H9 (cell line): Measurements from ENCODE around the gene ATP2C1. TPM values are rescaled to one million over a fixed set of nuclear protein-coding genes. Genes with fewer than 3 reads are reported as not detected.

Experiments used
- DNase-seq: peaks from one replicate; pipeline ENCODE4 v3.0.0-alpha.2; 2017
- H2AFZ ChIP-seq: one replicate; pipeline ENCODE4 v1.6.1; 2013; ENCODE audit warnings: mild to moderate bottlenecking, low read length, control low read depth, moderate library complexity
- H2AK5ac ChIP-seq: 2 replicates; pipeline ENCODE4 v1.6.1; 2013; ENCODE audit warnings: low read length, control low read depth, mixed read lengths; ENCODE audit not compliant: insufficient read length
- H2BK120ac ChIP-seq: one replicate; pipeline ENCODE4 v1.6.1; 2013; ENCODE audit warnings: low read depth, mild to moderate bottlenecking, low read length, control low read depth, inconsistent platforms; ENCODE audit not compliant: poor library complexity, severe bottlenecking
- H2BK12ac ChIP-seq: 2 replicates; pipeline ENCODE4 v1.6.1; 2013; ENCODE audit warnings: low read length, control low read depth, mixed read lengths, low read depth; ENCODE audit not compliant: insufficient read length
- H2BK15ac ChIP-seq: 2 replicates; pipeline ENCODE4 v1.6.1; 2013; ENCODE audit warnings: low read depth, low read length, control low read depth
- H2BK20ac ChIP-seq: one replicate; pipeline ENCODE4 v1.6.1; 2013; ENCODE audit warnings: low read depth, mild to moderate bottlenecking, low read length, control low read depth, inconsistent platforms; ENCODE audit not compliant: poor library complexity, severe bottlenecking
- H2BK5ac ChIP-seq: 2 replicates; pipeline ENCODE4 v1.6.1; 2013; ENCODE audit warnings: low read length, control low read depth, mixed read lengths; ENCODE audit not compliant: insufficient read length
- H3K14ac ChIP-seq: 2 replicates; pipeline ENCODE4 v1.6.1; 2013; ENCODE audit warnings: low read length, control low read depth; ENCODE audit not compliant: insufficient read depth
- H3K18ac ChIP-seq: 2 replicates; pipeline ENCODE4 v1.6.1; 2013; ENCODE audit warnings: low read depth, mild to moderate bottlenecking, mixed read lengths, low read length, control low read depth; ENCODE audit not compliant: insufficient read length
- H3K23ac ChIP-seq: 2 replicates; pipeline ENCODE4 v1.6.1; 2013; ENCODE audit warnings: low read length, control low read depth, mixed read lengths, low read depth; ENCODE audit not compliant: insufficient read length
- H3K23me2 ChIP-seq: 2 replicates; pipeline ENCODE4 v1.6.1; 2013; ENCODE audit warnings: low read depth, mild to moderate bottlenecking, mixed read lengths, low read length, control low read depth; ENCODE audit not compliant: insufficient read length, poor library complexity, severe bottlenecking
- H3K27ac ChIP-seq: 2 replicates; pipeline ENCODE4 v1.5.1; 2013; ENCODE audit warnings: low read length, control low read depth, mixed read lengths, low read depth; ENCODE audit not compliant: insufficient read length
- H3K27me3 ChIP-seq: 2 replicates; pipeline ENCODE4 v1.6.1; 2013; ENCODE audit warnings: low read length, control low read depth, inconsistent platforms; ENCODE audit not compliant: insufficient read depth
- H3K4ac ChIP-seq: 2 replicates; pipeline ENCODE4 v1.6.1; 2013; ENCODE audit warnings: low read depth, mild to moderate bottlenecking, control low read depth, inconsistent platforms, low read length, moderate library complexity
- H3K4me1 ChIP-seq: 2 replicates; pipeline ENCODE4 v1.6.1; 2013; ENCODE audit warnings: low read length, control low read depth, inconsistent platforms; ENCODE audit not compliant: insufficient read depth
- H3K4me2 ChIP-seq: 2 replicates; pipeline ENCODE4 v1.6.1; 2013; ENCODE audit warnings: low read length, control low read depth, mixed read lengths; ENCODE audit not compliant: insufficient read length, insufficient read depth
- H3K56ac ChIP-seq: 2 replicates; pipeline ENCODE4 v1.6.1; 2013; ENCODE audit warnings: low read depth, mild to moderate bottlenecking, mixed read lengths, low read length, control low read depth; ENCODE audit not compliant: insufficient read length
- H3K79me1 ChIP-seq: 2 replicates; pipeline ENCODE4 v1.6.1; 2013; ENCODE audit warnings: low read depth, mild to moderate bottlenecking, moderate library complexity, low read length, control low read depth, inconsistent platforms; ENCODE audit not compliant: insufficient read depth, poor library complexity, severe bottlenecking
- H3K79me2 ChIP-seq: 2 replicates; pipeline ENCODE4 v1.6.1; 2013; ENCODE audit warnings: low read length, control low read depth, inconsistent platforms; ENCODE audit not compliant: insufficient read depth
- H3K9ac ChIP-seq: 2 replicates; pipeline ENCODE4 v1.6.1; 2013; ENCODE audit warnings: low read length, control low read depth, mixed read lengths; ENCODE audit not compliant: insufficient read length; ENCODE audit errors: extremely low read depth
- H3K9me3 ChIP-seq: one replicate; pipeline ENCODE4 v1.6.1; 2013; ENCODE audit warnings: low read depth, low read length, inconsistent platforms; ENCODE audit not compliant: control insufficient read depth
- H3T11ph ChIP-seq: one replicate; pipeline ENCODE4 v1.6.1; 2013; ENCODE audit warnings: mild to moderate bottlenecking, low read length, control low read depth, inconsistent platforms
- H4K20me1 ChIP-seq: one replicate; pipeline ENCODE4 v1.6.1; 2013; ENCODE audit not compliant: control insufficient read depth, insufficient read length, insufficient read depth
- H4K5ac ChIP-seq: 2 replicates; pipeline ENCODE4 v1.6.1; 2013; ENCODE audit warnings: low read depth, mild to moderate bottlenecking, mixed read lengths, low read length, control low read depth; ENCODE audit not compliant: insufficient read length
- H4K8ac ChIP-seq: replicated peaks from 2 replicates; pipeline ENCODE4 v1.6.1; 2013; ENCODE audit warnings: low read length, control low read depth, mixed read lengths, low read depth; ENCODE audit not compliant: insufficient read length
- H4K91ac ChIP-seq: 2 replicates; pipeline ENCODE4 v1.6.1; 2013; ENCODE audit warnings: low read depth, mild to moderate bottlenecking, moderate library complexity, mixed read lengths, low read length, control low read depth; ENCODE audit not compliant: insufficient read length
- H3K27ac Mint-ChIP-seq, 3 experiments: 2 replicates in 2 of 3; 3 replicates in 1 of 3; pipeline ENCODE4 v1.8.0; 2020 to 2021; ENCODE audit warnings: mixed read lengths in 3 of 3, mild to moderate bottlenecking in 1 of 3, moderate library complexity in 1 of 3
- H3K27me3 Mint-ChIP-seq: 2 replicates; pipeline ENCODE4 v1.8.0; 2021; ENCODE audit warnings: low read depth, mild to moderate bottlenecking, moderate library complexity, mixed read lengths
- H3K36me3 Mint-ChIP-seq, 3 experiments: 2 replicates in 2 of 3; 3 replicates in 1 of 3; pipeline ENCODE4 v1.8.0; 2020 to 2021; ENCODE audit warnings: low read depth in 3 of 3, mixed read lengths in 3 of 3; ENCODE audit not compliant: insufficient read depth in 1 of 3
- H3K4me1 Mint-ChIP-seq, 2 experiments: 2 replicates each; pipeline ENCODE4 v1.8.0; 2020; ENCODE audit warnings: mixed read lengths in 2 of 2
- H3K4me3 Mint-ChIP-seq, 2 experiments: 2 replicates in 1 of 2; 3 replicates in 1 of 2; pipeline ENCODE4 v1.8.0; 2020 to 2021; ENCODE audit warnings: mild to moderate bottlenecking in 2 of 2, mixed read lengths in 2 of 2, moderate library complexity in 1 of 2
- H3K9me3 Mint-ChIP-seq, 2 experiments: 2 replicates in 1 of 2; 3 replicates in 1 of 2; pipeline ENCODE4 v1.8.0; 2020; ENCODE audit warnings: mild to moderate bottlenecking in 2 of 2, mixed read lengths in 2 of 2, moderate library complexity in 1 of 2
- CTCF ChIP-seq: fragments of 200-600 bp; sonication (generic); conservative IDR thresholded peaks from 3 replicates; pipeline ENCODE4 v1.8.0; 2021; ENCODE audit warnings: antibody characterized with exemption, mild to moderate bottlenecking
- WGBS: extraction: QIAGEN DNeasy Blood & Tissue Kit; methylation state at CpG from one replicate; pipeline ENCODE4 v1.1.7; 2013; ENCODE audit warnings: missing lambda C conversion rate, low lambda C conversion rate, mixed read lengths; ENCODE audit not compliant: insufficient read length; ENCODE audit errors: extremely low coverage; 5-methylcytosine and 5-hydroxymethylcytosine counted together
- total RNA-seq: library from RNA; stranded (reverse); gene quantifications from 2 replicates; pipeline ENCODE4 v1.2.1, GENCODE V29; 2021

Gene ATP2C1
- total RNA-seq, 1 experiment from 2014 or later: 65.5 TPM

- no peak overlapping the region for H2AFZ ChIP-seq
- no peak for TF ChIP-seq CTCF
Observed at GRCh38 chr3:131036986-131037385, 143.1 kb downstream of the ATP2C1 start.

More at GRCh38 chr3:131036986-131037385, 143.1 kb downstream of the ATP2C1 start:
- H2BK15ac ChIP-seq: no peak overlapping the region
- H3K4me2 ChIP-seq: no peak overlapping the region
- H3K4me3 Mint-ChIP-seq: no peak overlapping the region
- H3K23ac ChIP-seq: no peak overlapping the region
- no peak overlapping the region for H3T11ph ChIP-seq
- no peak overlapping the region for H2BK20ac ChIP-seq
- no peak overlapping the region for H3K4ac ChIP-seq
- no peak overlapping the region for H3K18ac ChIP-seq
- no peaks in the 10 kb centered on the region for H3K4me1 ChIP-seq
- no peak overlapping the region for H3K56ac ChIP-seq
- H3K27me3 ChIP-seq: no peaks in the 10 kb centered on the region
- no peak overlapping the region for H3K27ac Mint-ChIP-seq
- H3K9ac ChIP-seq: no peak overlapping the region
- no peak for DNase-seq
- H3K27ac ChIP-seq: no peak overlapping the region
- H2AK5ac ChIP-seq: no peak overlapping the region
- no peaks in the 10 kb centered on the region for H4K20me1 ChIP-seq
- no peak overlapping the region for H2BK5ac ChIP-seq
- H2BK12ac ChIP-seq: no peak overlapping the region
- no peak overlapping the region for H3K14ac ChIP-seq
- no peaks in the 10 kb centered on the region for H3K27me3 Mint-ChIP-seq
- H3K36me3 Mint-ChIP-seq: peaks cover 0 to 6% (median 0%) of the 10 kb centered on the region in 3 experiments; a peak in 2 of 7 replicates
- no peaks in the 10 kb centered on the region for H3K79me2 ChIP-seq
- no CpG with 5 or more reads among the region's 5 CpGs for WGBS
- no peak overlapping the region for H2BK120ac ChIP-seq
- H4K5ac ChIP-seq: no peak overlapping the region
- no peaks in the 10 kb centered on the region for H3K23me2 ChIP-seq
- no peaks in the 10 kb centered on the region for H3K79me1 ChIP-seq
- H3K9me3 ChIP-seq: no peaks in the 10 kb centered on the region
- no peak overlapping the region for H4K8ac ChIP-seq
- H3K9me3 Mint-ChIP-seq: no peaks in the 10 kb centered on the region; a peak in 1 of 5 replicates
- H3K4me1 Mint-ChIP-seq: peaks cover 0 to 4% of the 10 kb centered on the region in 2 experiments; a peak in 1 of 4 replicates
- H4K91ac ChIP-seq: no peak overlapping the region
